MM.1S (cell line): ENCODE data around the gene SLC24A4.

ENCODE experiments used
- DNase-seq: peaks from one replicate; pipeline ENCODE4 v3.0.0-alpha.2; 2015
- H2AFZ ChIP-seq: fragments of 300-600 bp; sonication (generic); 2 replicates; pipeline ENCODE4 v1.6.0; 2016; ENCODE audit warnings: antibody characterized with exemption, low read length
- H3F3A ChIP-seq: fragments of 300-600 bp; sonication (generic); 2 replicates; pipeline ENCODE4 v1.6.1; 2016; ENCODE audit warnings: mild to moderate bottlenecking, antibody characterized with exemption, low read length, moderate library complexity, mixed read lengths; ENCODE audit not compliant: insufficient read depth
- H3K27ac ChIP-seq: fragments of 300-600 bp; sonication (generic); 2 replicates; pipeline ENCODE4 v1.5.1; 2016; ENCODE audit warnings: mild to moderate bottlenecking, low read length
- H3K27me3 ChIP-seq: fragments of 300-600 bp; sonication (generic); replicated peaks from 2 replicates; pipeline ENCODE4 v1.6.0; 2016; ENCODE audit warnings: low read length; ENCODE audit not compliant: insufficient read depth
- H3K36me3 ChIP-seq: fragments of 300-600 bp; sonication (generic); replicated peaks from 2 replicates; pipeline ENCODE4 v1.6.1; 2016; ENCODE audit warnings: mild to moderate bottlenecking, low read length, mixed read lengths; ENCODE audit not compliant: insufficient read depth
- H3K4me1 ChIP-seq: fragments of 300-600 bp; sonication (generic); 2 replicates; pipeline ENCODE4 v1.6.1; 2016; ENCODE audit warnings: low read length, mixed read lengths
- H3K4me2 ChIP-seq: fragments of 300-600 bp; sonication (generic); 2 replicates; pipeline ENCODE4 v1.6.0; 2016; ENCODE audit warnings: low read depth, low read length
- H3K4me3 ChIP-seq: fragments of 300-600 bp; sonication (generic); 2 replicates; pipeline ENCODE4 v1.5.1; 2016; ENCODE audit warnings: low read length, mixed read lengths
- H3K79me2 ChIP-seq: fragments of 300-600 bp; sonication (generic); 2 replicates; pipeline ENCODE4 v1.6.1; 2016; ENCODE audit warnings: mixed run types, low read length, mixed read lengths
- H3K9ac ChIP-seq: fragments of 300-600 bp; sonication (generic); 2 replicates; pipeline ENCODE4 v1.6.1; 2016; ENCODE audit warnings: low read length, mixed read lengths
- H3K9me2 ChIP-seq: fragments of 300-600 bp; sonication (generic); replicated peaks from 2 replicates; pipeline ENCODE4 v1.6.1; 2016; ENCODE audit warnings: mild to moderate bottlenecking, low read length, mixed read lengths; ENCODE audit not compliant: insufficient read depth
- H3K9me3 ChIP-seq: fragments of 300-600 bp; sonication (generic); replicated peaks from 2 replicates; pipeline ENCODE4 v1.6.1; 2016; ENCODE audit warnings: mild to moderate bottlenecking, low read length, mixed read lengths; ENCODE audit not compliant: insufficient read depth
- H4K20me1 ChIP-seq: fragments of 300-600 bp; sonication (generic); 2 replicates; pipeline ENCODE4 v1.6.1; 2016; ENCODE audit warnings: mild to moderate bottlenecking, low read length, moderate library complexity, mixed read lengths; ENCODE audit not compliant: insufficient read depth
- CTCF ChIP-seq: fragments of 300-600 bp; sonication (generic); IDR thresholded peaks from 2 replicates; pipeline ENCODE4 v1.5.1; 2016; ENCODE audit warnings: antibody characterized with exemption, low read length, mixed read lengths
- EZH2 ChIP-seq: fragments of 300-600 bp; sonication (generic); optimal IDR thresholded peaks from 2 replicates; pipeline ENCODE3; 2017; ENCODE audit warnings: low read depth, mild to moderate bottlenecking, antibody characterized with exemption, low read length, mixed read lengths
- EZH2phosphoT487 ChIP-seq: fragments of 300-600 bp; sonication (generic); IDR thresholded peaks from 2 replicates; pipeline ENCODE4 v1.6.1; 2018; ENCODE audit warnings: antibody characterized with exemption, low read length

The SLC24A4 gene

DNA sequence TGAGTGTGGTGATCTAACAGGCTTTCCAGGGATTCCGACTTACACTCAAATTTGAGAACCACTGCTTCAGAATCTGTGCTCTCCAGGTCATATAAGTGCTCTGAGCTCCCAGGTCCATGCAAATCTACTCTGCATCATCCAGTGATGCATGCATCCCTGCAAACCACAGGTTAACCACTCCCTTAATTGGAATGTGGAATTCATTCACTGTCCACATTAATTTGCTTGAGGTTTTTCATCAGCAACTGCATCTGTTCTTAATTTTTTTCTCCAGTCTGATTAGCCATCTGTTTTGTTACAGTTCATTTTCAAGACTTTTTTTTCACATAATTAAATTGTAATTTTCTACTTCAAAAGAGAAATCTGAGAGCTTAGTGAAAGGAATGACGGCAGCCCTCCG, 147.2 kb downstream of the SLC24A4 start:
- H3K9ac ChIP-seq = no peak overlapping the region
- H3K79me2 ChIP-seq = no peaks in the 10 kb centered on the region
- H3K9me3 ChIP-seq = no peaks in the 10 kb centered on the region
- no peak for TF ChIP-seq CTCF
- no peak for TF ChIP-seq EZH2phosphoT487
- no peak for TF ChIP-seq EZH2
- peaks cover 5% of the 10 kb centered on the region for H3K4me1 ChIP-seq
- H3F3A ChIP-seq = no peaks in the 10 kb centered on the region
- no peaks in the 10 kb centered on the region for H3K9me2 ChIP-seq
- no peak overlapping the region for H3K27ac ChIP-seq
- H4K20me1 ChIP-seq = no peaks in the 10 kb centered on the region
- H2AFZ ChIP-seq = no peak overlapping the region
- no peaks in the 10 kb centered on the region for H3K36me3 ChIP-seq
- no peak overlapping the region for H3K4me2 ChIP-seq
- DNase-seq = no peak
- H3K4me3 ChIP-seq = no peak overlapping the region
- H3K27me3 ChIP-seq = no peaks in the 10 kb centered on the region

DNA sequence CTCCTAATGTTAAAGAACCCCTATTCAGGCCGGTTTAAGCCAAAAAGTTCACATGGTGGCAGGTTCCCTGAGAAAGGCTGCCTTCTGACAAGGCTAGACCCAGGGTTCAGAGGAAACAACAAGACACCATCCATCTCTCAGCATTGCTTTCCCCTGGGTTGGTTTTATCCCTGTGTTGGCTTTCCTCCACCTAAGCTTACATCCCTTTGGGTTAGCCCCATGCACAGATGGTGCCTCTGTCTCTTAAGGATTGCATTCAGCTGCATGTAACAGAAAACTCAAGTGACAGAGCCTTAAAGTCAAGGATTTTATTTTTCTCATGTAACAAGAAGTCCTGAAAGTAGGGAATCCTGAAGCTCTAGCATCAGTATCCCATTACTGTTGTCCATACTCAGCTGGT, 147.8 kb downstream of the SLC24A4 start:
- Histone ChIP-seq H3K9ac (no peak overlapping the region), H3K9me3 (no peaks in the 10 kb centered on the region), H4K20me1 (no peaks in the 10 kb centered on the region), H3K27ac (no peak overlapping the region), H2AFZ (no peak overlapping the region), H3F3A (no peaks in the 10 kb centered on the region), H3K4me2 (no peak overlapping the region), H3K9me2 (no peaks in the 10 kb centered on the region), H3K27me3 (no peaks in the 10 kb centered on the region), H3K79me2 (no peaks in the 10 kb centered on the region), H3K36me3 (no peaks in the 10 kb centered on the region), H3K4me3 (no peak overlapping the region), H3K4me1 (peaks cover 2% of the 10 kb centered on the region)
- no peak for DNase-seq
- no peak for TF ChIP-seq EZH2
- no peak for TF ChIP-seq EZH2phosphoT487

GRCh38 chr14:92471919-92472318, 149.0 kb downstream of the SLC24A4 start:
- DNase-seq = no peak
- no peaks in the 10 kb centered on the region for H3K36me3 ChIP-seq
- H3K9me3 ChIP-seq = no peaks in the 10 kb centered on the region
- no peaks in the 10 kb centered on the region for H3K79me2 ChIP-seq
- H4K20me1 ChIP-seq = no peaks in the 10 kb centered on the region
- H3K4me3 ChIP-seq = no peak overlapping the region
- H3K9me2 ChIP-seq = no peaks in the 10 kb centered on the region
- no peaks in the 10 kb centered on the region for H3F3A ChIP-seq
- H3K9ac ChIP-seq = no peak overlapping the region
- no peak overlapping the region for H3K4me2 ChIP-seq
- H3K4me1 ChIP-seq = no peaks in the 10 kb centered on the region
- H2AFZ ChIP-seq = no peak overlapping the region
- H3K27me3 ChIP-seq = no peaks in the 10 kb centered on the region
- H3K27ac ChIP-seq = no peak overlapping the region
- TF ChIP-seq CTCF (no peak), EZH2 (no peak), EZH2phosphoT487 (no peak)

GRCh38 chr14:92472860-92473259, 149.9 kb downstream of the SLC24A4 start:
- Histone ChIP-seq H3K4me3 (no peak overlapping the region), H3K79me2 (no peaks in the 10 kb centered on the region), H3K4me1 (no peaks in the 10 kb centered on the region), H3K27ac (no peak overlapping the region), H2AFZ (no peak overlapping the region), H3K9me2 (no peaks in the 10 kb centered on the region), H3K9ac (no peak overlapping the region), H3K27me3 (no peaks in the 10 kb centered on the region), H3K9me3 (no peaks in the 10 kb centered on the region), H4K20me1 (no peaks in the 10 kb centered on the region), H3K36me3 (no peaks in the 10 kb centered on the region), H3K4me2 (no peak overlapping the region), H3F3A (no peaks in the 10 kb centered on the region)
- DNase-seq = no peak
- TF ChIP-seq EZH2phosphoT487 (no peak), EZH2 (no peak), CTCF (no peak)
